Prostate gland (tissue), 2 donors: ENCODE measurements around the gene DRGX. TPM values are rescaled to one million over a fixed set of nuclear protein-coding genes. Genes with fewer than 3 reads are reported as not detected.

Experiments used
- DNase-seq: peaks from one replicate; pipeline ENCODE4 v3.0.0-alpha.2; 2019; ENCODE audit warnings: low spot score
- H3K27ac ChIP-seq, 2 donors: fragments of 200-600 bp; sonication (generic); 2 replicates each; pipeline ENCODE4 v1.5.1; 2017 to 2019
- H3K27me3 ChIP-seq: fragments of 200-600 bp; sonication (generic); replicated peaks from 2 replicates; pipeline ENCODE4 v1.5.1; 2019; ENCODE audit not compliant: insufficient read depth
- H3K36me3 ChIP-seq, 2 donors: fragments of 200-600 bp; sonication (generic); 1 replicate in 1 of 2; 2 replicates in 1 of 2; pipeline versions ENCODE4 v1.5.1 to v1.8.1; 2017 to 2019
- H3K4me1 ChIP-seq: fragments of 200-600 bp; sonication (generic); replicated peaks from 2 replicates; pipeline ENCODE4 v1.5.1; 2019
- H3K4me3 ChIP-seq, 2 donors: fragments of 200-600 bp; sonication (generic); 2 replicates each; pipeline ENCODE4 v1.5.1; 2017 to 2019
- H3K9me3 ChIP-seq: fragments of 200-600 bp; sonication (generic); 2 replicates; pipeline ENCODE4 v1.5.1; 2017
- CTCF ChIP-seq, 4 experiments: fragments of 200-600 bp in 2 of 4; fragments of 450-650 bp in 2 of 4; sonication (generic) in 2 of 4; IDR thresholded peaks; 1 replicate in 3 of 4; 2 replicates in 1 of 4; pipeline ENCODE4 v1.5.1; 2016 to 2019; ENCODE audit warnings: antibody characterized with exemption in 4 of 4, mild to moderate bottlenecking in 2 of 4, moderate library complexity in 2 of 4
- POLR2A ChIP-seq: fragments of 450-650 bp; IDR thresholded peaks from one replicate; pipeline ENCODE4 v1.6.1; 2016; ENCODE audit warnings: antibody characterized with exemption, mild to moderate bottlenecking
- POLR2AphosphoS5 ChIP-seq: sonication (generic); formaldehyde crosslinking; IDR thresholded peaks from one replicate; pipeline ENCODE4 v1.6.1; 2017; ENCODE audit warnings: antibody characterized with exemption
- WGBS: methylation state at CpG from one replicate; pipeline ENCODE4 v1.1.5; 2018; 5-methylcytosine and 5-hydroxymethylcytosine counted together
- intact Hi-C: fragments of 100-400 bp; cut with DNase I; formaldehyde crosslinking; loops from one replicate; pipeline ENCODE4 v1.14.2; 2022
- total RNA-seq, 2 donors: library from RNA; depleted of rRNA; stranded (reverse); fragments of >200 nt; gene quantifications; one replicate each; pipeline ENCODE4 v1.1.0, GENCODE V29; 2016

DRGX gene
- total RNA-seq, 2 donors from 2014 or later = not detected

- no peaks in the 10 kb centered on the region for H3K36me3 ChIP-seq
- intact Hi-C loops = no loop called here
- TF ChIP-seq CTCF (IDR thresholded peaks at IDR 0.05) = no peak
- no peak for TF ChIP-seq POLR2A
- TF ChIP-seq POLR2AphosphoS5 = no peak
- no peak overlapping the region for H3K4me3 ChIP-seq
- DNase-seq = no peak
- no peaks in the 10 kb centered on the region for H3K9me3 ChIP-seq
- H3K27me3 ChIP-seq = no peaks in the 10 kb centered on the region
- H3K4me1 ChIP-seq = no peaks in the 10 kb centered on the region
- no peak overlapping the region for H3K27ac ChIP-seq
- WGBS = 65% methylated on average over 7 of the region's 7 CpGs
Measured at GRCh38 chr10:49323171-49323895, 72.6 kb downstream of the DRGX start.

GRCh38 chr10:49322371-49323170 lies 73.3 kb downstream of the DRGX start:
- intact Hi-C loops = no loop called here
- Histone ChIP-seq H3K27me3 (no peaks in the 10 kb centered on the region), H3K27ac (no peak overlapping the region), H3K36me3 (no peaks in the 10 kb centered on the region), H3K9me3 (no peaks in the 10 kb centered on the region), H3K4me1 (no peaks in the 10 kb centered on the region), H3K4me3 (no peak overlapping the region)
- no peak for DNase-seq
- WGBS = 80% methylated on average over 26 of the region's 26 CpGs
- TF ChIP-seq POLR2AphosphoS5 = no peak
- no peak for TF ChIP-seq POLR2A
- TF ChIP-seq CTCF (IDR thresholded peaks at IDR 0.05) = no peak

- Histone ChIP-seq H3K27me3 (no peaks in the 10 kb centered on the region), H3K36me3 (no peaks in the 10 kb centered on the region), H3K4me1 (no peaks in the 10 kb centered on the region), H3K9me3 (no peaks in the 10 kb centered on the region), H3K27ac (no peak overlapping the region), H3K4me3 (no peak overlapping the region)
- intact Hi-C loops = no loop called here
- TF ChIP-seq POLR2A = no peak
- TF ChIP-seq POLR2AphosphoS5 = no peak
- no peak for TF ChIP-seq CTCF (IDR thresholded peaks at IDR 0.05)
- no peak for DNase-seq
- WGBS = 55% methylated on average over 3 of the region's 3 CpGs
Measured at GRCh38 chr10:49321021-49321420, 74.9 kb downstream of the DRGX start.

GRCh38 chr10:49320191-49320590 lies 75.7 kb downstream of the DRGX start:
- H3K4me1 ChIP-seq = no peaks in the 10 kb centered on the region
- H3K36me3 ChIP-seq = no peaks in the 10 kb centered on the region
- H3K4me3 ChIP-seq = no peak overlapping the region
- H3K27ac ChIP-seq = no peak overlapping the region
- H3K27me3 ChIP-seq = no peaks in the 10 kb centered on the region
- WGBS = 92% methylated on average over 2 of the region's 2 CpGs
- no peak for DNase-seq
- TF ChIP-seq CTCF (IDR thresholded peaks at IDR 0.05) = no peak
- no peak for TF ChIP-seq POLR2AphosphoS5
- no peak for TF ChIP-seq POLR2A
- H3K9me3 ChIP-seq = no peaks in the 10 kb centered on the region
- intact Hi-C loops = no loop called here

GRCh38 chr10:49319206-49319605 lies 76.7 kb downstream of the DRGX start:
- WGBS = 96% methylated on average over 1 of the region's 1 CpG
- intact Hi-C loops = no loop called here
- Histone ChIP-seq H3K4me1 (no peaks in the 10 kb centered on the region), H3K36me3 (no peaks in the 10 kb centered on the region), H3K27me3 (no peaks in the 10 kb centered on the region), H3K4me3 (no peak overlapping the region), H3K9me3 (no peaks in the 10 kb centered on the region), H3K27ac (no peak overlapping the region)
- no peak for TF ChIP-seq POLR2A
- no peak for TF ChIP-seq CTCF (IDR thresholded peaks at IDR 0.05)
- no peak for TF ChIP-seq POLR2AphosphoS5
- no peak for DNase-seq
